GM12892 (cell line): ENCODE measurements around the gene ZFR.

Source experiments
- POLR2A ChIP-seq: IDR thresholded peaks from 2 replicates; pipeline ENCODE4 v1.6.1; 2011; ENCODE audit warnings: low read depth, low read length, control low read depth
- POLR2AphosphoS5 ChIP-seq: IDR thresholded peaks from 2 replicates; pipeline ENCODE4 v1.6.1; 2011; ENCODE audit warnings: low read depth, low read length, control low read depth

GRCh38 chr5:32426440-32427151, 17.9 kb downstream of the ZFR start:
- TF ChIP-seq POLR2A (no peak), POLR2AphosphoS5 (no peak)
